HG03575 (cell line): Measurements from ENCODE around the gene RNASEH1.
"Not testable (repeated sequence)": the region's sequence is repeated elsewhere in the genome, so short reads cannot be mapped to it uniquely, and the experiment has no call there.

ENCODE experiments used
- ATAC-seq: cut with Tn5 transposase; IDR thresholded peaks from one replicate; pipeline ENCODE4 v1.9.1; 2021; ENCODE audit not compliant: unreplicated experiment, insufficient number of reproducible peaks, low FRiP score; ENCODE audit errors: extremely low read depth

RNASEH1 gene

GRCh38 chr2:3595404-3595803 lies 37.3 kb upstream of the RNASEH1 start:
- no peak for ATAC-seq

DNA sequence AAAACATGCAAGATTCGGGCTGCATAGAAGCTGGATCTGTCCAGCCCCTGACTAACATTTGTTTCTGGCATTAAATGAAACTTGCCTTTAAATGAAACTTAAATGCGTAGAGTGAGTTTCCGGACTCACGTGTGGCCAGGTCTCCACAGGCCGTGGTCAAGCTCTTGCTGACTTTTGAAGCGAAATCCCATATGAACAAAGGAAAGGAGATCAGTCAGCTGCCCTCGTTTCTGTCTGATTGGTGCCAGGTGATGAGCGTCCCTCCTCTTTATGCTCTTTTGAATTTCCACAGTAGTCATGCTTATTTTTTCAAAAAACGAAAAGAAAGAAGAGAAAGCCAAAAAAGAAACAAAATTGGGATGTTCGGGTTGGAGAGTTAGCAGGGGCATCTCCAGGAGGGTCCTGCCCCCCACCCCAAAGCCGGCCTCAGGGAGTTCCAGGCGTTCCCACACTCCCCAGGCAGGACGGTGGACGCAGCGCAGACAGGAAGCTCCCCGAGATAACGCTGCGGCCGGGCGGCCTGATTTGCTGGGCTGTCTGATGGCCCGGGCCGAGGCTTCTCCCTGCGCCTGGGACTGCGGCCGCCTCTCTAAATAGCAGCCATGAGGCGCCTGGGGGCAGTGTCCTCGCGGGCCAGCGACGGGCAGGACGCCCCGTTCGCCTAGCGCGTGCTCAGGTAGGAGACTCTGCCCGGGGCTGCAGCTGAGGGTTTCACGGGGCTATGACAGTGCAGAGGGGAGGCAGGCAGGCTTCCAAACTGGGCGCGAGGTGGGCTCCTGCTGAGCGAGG lies 36.6 kb upstream of the RNASEH1 start, which contains the start of gene COLEC11:
COLEC11 (plus strand) TSS at position 620 of the 789 bp plus-strand sequence. CDS start 9,229 bp downstream, outside the sequence.
- ATAC-seq, result no peak

DNA sequence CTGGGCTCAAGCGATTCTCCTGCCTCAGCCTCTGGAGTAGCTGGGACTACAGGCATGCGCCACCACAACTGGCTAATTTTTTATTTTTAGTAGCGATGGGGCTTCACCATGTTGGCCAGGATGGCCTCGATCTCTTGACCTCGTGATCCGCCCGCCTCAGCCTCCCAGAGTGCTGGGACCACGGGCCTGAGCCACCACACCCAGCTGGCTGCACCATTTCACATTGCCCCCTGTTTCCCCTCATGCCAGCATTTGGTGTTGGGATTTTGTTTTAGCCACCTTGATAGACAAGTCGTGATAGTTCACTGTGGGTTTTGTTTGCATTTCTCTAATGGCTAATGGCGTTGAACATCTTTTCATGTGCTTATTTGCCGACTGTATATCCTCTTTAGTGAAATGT lies 31.0 kb upstream of the RNASEH1 start:
- ATAC-seq, result no peak

DNA sequence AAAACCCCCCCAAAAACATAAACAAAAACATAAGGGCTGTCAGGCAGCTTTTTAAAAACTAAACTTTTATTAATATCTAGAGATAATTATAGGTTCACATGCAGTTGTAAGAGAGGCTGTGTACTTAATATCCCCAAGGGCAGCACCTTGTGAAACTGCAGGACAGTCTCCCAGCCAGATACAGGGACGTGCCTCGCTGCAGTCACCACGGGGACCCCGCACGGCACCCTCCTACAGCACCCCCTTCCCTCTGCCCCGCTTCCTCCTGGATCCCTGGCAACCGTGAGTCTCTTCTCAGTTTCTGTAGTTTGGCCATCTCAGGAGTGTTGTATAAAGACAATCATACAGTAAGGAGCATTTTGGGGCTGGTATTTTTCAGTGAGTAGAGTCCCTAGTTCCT lies 30.0 kb upstream of the RNASEH1 start:
- no peak for ATAC-seq

DNA sequence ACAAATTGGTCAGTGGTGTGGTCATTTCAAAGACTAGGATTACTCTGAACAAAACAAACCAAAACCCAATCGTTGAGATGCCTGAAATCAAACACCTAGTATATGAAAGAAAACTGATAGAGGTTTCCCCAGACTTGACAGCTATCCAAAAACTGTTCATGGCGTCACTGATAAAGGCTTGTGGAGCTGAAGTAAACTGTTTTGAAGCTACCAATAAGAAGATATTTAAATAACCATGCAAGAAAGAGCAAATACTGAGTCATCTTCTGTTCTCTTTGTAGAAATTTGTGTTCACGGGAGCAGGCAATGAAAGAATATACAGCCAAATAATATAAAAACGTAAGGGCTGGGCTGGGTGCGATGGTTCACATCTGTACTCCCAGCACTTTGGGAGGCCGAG lies 29.3 kb upstream of the RNASEH1 start:
- no peak for ATAC-seq

DNA sequence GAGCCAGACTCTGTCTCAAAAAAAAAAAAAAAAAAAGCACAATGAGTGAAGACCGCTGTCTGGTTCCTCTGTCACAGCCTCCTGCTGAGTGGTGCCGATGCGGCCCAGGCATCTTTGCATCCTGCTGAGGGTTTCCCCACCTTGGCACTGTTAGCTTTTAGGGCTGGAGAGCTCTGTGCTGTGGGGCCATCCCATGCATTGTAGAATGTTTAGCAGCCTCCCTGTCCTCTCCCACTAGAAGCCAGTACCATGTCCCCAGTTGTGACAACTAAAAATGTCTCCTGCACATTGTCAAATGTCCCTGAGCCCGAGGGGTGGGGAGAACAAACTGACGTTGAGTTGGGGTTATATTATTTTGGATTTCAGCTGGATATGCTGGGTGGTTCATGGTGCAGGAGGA lies 28.9 kb upstream of the RNASEH1 start:
- no peak for ATAC-seq

DNA sequence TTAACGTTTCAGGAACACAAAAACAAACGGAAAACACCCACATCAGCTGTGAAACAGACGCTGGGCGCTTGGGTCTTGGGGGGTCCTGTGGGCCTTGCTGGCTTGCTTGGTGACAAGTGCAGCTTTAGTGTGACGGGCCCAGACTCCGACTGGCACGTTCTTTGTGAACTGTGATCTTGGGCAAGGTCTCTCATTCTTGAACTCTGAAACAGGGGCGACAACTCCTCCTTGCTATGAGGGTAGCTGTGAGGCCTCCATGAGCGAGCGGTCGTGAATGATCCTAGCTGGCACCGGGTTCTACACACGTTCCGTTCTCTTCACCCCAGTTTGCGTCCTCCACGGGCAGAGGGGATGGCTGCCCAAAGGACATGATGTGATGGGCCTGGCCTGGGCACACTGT lies 28.1 kb upstream of the RNASEH1 start:
- no peak for ATAC-seq

- no peak for ATAC-seq
These were observed 27.4 kb upstream of the RNASEH1 start for GRCh38 chr2:3585261-3586109.

DNA sequence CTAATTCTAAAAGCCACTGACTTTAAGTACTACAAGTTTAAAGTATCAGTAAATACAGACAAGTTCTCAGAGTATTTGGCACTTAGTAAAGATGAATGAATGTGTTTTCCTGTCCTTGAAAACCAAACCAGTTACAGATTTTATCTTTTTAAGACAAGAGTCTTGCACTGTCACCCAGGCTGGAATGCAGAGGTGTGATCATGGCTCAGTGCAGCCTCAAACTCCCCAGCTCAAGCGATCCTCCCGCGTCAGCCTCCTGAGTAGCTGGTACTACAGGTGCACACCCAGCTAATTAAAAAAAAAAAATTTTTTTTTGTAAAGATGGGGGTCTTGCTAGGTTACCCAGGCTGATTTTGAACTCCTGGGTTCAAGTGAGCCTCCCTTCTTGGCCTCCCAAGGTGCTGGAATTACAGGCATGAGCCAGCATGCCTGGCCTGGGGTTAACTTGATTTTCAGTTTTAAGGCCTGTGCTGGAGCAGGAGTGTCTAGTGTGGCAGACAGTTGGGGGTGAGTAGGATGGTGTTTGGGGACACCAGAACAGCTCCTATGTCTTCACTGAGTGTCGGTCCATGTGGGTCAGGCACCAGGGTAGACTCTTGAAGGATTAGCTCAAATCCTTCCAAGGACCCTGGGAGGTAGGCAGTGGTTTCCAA lies 26.6 kb upstream of the RNASEH1 start:
- no peak for ATAC-seq

- no peak for ATAC-seq
These were observed 25.9 kb upstream of the RNASEH1 start for GRCh38 chr2:3584076-3584475.

DNA sequence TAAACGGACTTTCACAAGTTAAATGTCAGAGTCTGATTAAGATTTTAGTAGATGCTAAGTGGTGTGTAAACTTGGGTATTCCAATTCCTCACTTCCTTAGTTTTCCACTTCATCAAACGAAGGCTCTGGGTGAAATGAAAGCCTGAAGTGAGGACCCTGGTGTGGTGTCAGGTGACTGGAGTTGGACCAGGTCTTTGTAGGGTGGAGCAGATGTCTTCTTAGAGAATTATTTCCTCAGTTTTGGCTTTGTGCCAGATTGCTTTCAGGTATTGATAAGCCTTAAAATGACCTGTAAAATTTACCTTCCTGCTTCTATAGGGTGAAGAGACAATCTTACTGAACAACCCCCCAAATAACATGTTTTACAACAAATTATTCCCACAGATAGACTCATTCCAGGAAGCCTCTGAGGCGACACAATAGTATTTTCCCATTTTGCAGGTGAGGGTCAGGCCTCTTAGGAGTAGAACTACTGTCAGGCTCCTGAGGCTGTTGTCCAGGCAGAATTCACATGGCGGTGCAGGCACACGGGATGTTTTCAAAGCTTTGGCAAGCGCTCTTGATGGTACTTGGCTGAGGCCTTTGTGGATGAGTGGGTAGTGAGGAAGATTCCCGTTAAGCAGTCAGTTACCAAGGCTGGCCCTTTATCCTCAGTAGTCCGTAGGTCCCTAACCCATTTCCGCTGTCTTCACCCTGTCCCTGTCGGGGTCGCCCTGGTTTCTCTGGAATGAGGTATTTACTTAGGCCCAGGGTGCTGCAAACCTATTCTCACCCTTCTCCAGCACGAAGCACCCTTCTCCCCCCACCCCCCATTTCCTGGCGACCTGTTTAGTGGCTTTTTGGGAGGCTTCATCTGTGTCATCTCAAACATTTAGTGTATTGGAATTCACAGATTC lies 23.5 kb upstream of the RNASEH1 start:
- ATAC-seq, result no peak

DNA sequence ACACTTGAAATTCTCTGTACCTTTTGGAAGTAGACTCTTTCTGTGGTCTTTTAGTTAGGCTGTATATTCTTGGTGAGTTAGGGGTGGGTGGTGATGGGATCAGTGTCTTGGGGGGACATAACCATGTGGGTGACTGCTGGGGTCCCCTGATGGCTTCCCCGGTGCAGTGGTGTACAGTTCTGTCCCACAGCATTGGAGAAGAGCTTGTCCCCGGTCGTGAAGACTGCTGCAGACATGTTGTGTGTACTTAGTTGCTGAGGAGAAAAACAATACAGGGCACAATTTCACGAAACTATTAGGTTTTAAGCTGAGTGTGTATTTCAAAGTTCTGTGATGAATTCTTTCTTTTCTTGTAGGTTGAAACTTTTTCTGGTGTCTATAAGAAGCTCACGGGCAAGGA lies 22.3 kb upstream of the RNASEH1 start:
- no peak for ATAC-seq

GRCh38 chr2:3578987-3579386 lies 20.9 kb upstream of the RNASEH1 start:
- no peak for ATAC-seq

GRCh38 chr2:3576263-3576630 lies 18.1 kb upstream of the RNASEH1 start:
- not testable (repeated sequence) for ATAC-seq

- no peak for ATAC-seq
These were observed 17.6 kb upstream of the RNASEH1 start for GRCh38 chr2:3575534-3576262.

- no peak for ATAC-seq
These were observed 16.0 kb upstream of the RNASEH1 start for GRCh38 chr2:3574155-3574554.

DNA sequence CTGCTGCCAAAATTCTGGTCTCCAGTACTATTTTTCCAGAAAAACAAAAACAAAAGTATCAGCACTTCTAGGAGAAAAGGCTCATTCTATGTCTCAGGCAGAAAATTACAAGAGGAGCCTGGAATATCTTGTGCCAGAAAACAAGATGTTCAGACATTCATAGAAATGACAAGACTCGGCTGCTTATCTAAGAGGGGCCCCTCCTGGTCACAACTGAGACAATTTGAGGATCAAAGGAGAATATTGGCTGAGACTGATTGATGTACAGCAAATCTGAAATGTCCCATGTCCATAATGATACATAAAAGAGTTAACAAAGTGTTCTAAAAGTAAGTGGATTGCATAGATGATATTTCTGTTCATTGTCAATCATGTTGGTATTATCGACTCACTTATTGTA lies 14.5 kb upstream of the RNASEH1 start:
- ATAC-seq, result no peak

GRCh38 chr2:3571284-3571683 lies 13.2 kb upstream of the RNASEH1 start:
- ATAC-seq, result no peak
